HS-27A (cell line): ENCODE measurements around the gene MARCHF3.
"Not testable (repeated sequence)": the region's sequence is repeated elsewhere in the genome, so short reads cannot be mapped to it uniquely, and the experiment has no call there.

Experiments used
- DNase-seq: peaks from one replicate; pipeline ENCODE4 v3.0.0-alpha.2; 2012; ENCODE audit warnings: low read depth, missing footprints

The MARCHF3 gene

DNA sequence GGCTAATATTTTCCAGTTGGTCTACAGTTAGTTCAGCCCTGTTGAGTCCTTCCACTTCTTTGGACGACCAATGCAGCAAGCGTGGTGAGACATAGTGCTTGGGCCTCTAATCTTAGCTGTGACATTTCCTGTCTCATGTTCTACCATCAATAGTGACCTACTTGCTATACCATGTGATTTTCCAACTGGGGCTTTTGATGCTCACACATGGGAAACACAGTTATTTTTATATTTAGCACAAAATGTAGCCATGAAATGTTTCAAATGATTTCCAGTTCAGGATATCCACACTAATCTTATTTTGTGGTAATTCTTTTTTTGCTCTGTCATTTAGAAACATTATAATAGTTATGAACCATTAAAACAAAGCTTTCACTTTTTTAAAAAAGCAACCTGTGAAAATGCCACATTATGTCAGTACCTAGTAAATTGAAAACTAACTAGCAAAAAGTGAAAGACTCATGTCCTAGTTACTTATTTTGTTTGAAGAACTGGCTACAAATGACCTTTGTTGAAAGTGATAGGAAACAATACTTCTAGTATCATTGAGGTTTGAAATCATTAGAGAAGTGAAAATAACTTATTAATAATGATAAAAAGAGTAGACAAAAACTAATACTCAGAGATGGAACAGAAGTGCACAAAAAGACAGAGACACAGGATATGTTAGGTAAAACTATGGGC is 18.3 kb downstream of the MARCHF3 start:
- DNase-seq, result no peak

DNA sequence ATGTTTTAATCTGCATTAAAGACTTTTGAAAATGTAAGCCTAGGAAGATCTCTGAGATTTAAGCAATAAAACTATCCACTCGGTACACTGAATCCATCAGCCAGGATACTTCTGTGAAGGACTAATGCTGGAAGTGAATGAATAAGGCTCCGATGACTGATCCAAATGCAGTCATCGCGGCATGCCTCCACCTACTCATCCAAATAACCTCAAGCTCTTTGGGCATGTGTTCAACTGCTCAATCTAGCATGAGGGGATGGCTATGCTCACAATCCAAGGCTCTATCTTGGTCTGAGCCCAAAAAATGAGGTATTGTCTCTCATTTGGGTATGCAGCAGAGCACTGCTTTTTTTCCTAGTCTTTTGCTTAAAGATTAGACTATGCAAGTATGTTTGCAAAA is 19.2 kb downstream of the MARCHF3 start:
- no peak for DNase-seq

DNA sequence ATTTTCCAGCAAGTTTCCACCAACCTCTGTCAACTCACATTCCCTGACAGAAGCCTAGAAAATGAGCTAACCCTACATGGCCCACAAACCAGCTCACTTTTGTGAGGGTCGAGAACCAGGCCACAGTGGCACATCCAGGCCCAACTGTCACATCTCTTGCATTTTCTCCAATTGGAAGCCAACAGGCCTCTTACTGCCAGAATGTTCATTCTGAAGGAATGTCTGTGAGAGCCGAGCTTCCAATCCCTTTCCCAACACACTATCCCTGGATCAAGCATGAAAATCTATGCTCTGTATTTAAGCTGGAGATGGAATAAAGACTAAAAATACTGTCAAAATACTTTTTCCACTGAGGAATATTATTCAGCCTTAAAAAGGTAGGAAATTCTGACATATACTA is 20.0 kb downstream of the MARCHF3 start:
- DNase-seq, result no peak

DNA sequence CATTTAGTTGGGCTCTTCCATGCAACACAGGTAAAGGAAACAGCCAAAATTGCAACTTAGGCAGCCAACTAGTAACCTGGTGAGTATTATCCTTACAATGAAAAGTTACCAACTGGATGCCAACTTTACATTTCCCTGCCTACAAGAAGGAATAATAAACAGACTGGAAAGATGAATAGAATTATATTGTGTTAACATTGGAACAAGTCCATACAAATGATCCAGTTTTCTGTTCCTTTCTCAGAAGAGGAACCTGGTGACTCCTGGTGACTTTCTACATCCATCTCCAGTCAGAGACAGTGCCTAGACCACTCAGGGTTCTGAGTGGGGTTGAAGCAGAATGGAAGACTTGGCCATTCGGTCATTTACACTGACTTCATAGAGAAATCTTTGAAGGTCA is 20.6 kb downstream of the MARCHF3 start:
- no peak for DNase-seq

DNA sequence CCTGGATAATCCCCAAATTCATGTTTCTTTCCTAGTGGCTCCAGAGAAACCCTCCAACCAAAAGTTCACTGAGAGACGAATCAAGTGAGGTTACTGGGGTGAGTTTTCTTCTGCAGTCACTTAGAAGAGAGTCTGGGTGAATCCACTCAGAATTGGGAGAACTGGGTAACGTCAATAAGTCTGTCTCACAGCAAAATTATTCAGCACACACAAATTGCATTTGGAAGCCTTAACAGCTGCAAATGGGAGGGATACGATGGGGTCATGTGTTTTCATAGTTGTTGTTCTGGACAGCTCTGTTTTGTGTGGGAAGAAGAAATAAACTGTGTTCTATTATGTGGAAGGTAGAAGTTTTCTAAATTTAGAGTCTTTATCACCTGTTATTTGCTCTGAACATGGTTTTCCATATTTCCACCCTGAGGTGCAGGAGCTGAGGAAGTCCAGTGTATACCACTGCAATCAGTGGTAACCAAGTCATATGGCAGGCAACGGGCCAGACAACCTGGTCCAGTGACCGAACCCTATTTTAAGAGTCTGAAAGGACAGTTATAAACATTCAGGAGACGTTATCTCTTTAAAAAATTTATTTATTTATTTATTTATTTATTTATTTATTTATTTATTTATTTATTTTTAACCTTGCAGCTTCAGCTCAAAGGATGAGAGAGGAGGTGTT is 21.9 kb downstream of the MARCHF3 start:
- DNase-seq, result no peak

DNA sequence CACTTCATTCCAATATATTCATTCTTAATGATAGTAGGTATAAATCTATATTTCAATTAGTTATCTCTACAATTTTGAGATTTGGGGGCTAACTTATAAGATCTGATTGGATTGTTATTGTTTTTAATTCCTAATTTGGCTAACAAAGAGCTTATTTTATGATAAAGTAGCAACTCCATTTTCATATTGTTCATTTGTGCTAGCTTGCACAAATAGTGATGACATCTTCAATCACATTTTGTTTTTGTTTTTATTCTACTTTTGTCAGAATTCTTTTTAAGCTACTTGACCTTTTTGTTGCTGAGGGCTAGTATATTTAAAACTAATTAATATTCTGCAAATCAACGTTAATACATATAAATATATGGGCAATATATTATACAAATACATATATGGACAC is 22.8 kb downstream of the MARCHF3 start:
- DNase-seq, result no peak

DNA sequence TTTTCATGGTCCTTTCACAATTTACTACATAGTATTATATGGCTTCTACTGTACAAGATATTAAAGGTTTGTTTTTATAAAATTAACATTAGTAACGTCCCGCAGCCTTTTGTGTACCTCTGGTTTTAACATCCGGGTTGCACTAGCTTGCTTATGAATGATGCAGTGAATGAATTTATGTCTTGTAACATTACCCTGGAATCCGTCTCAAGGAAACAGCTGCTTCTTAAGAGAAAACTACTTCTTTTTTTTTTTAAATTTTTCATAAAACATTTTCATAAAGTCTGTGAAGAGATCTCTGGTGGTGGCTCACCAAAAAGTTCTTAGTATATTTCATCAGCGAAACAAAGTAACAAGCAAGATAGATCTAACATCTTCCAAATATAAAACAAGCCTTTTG is 23.6 kb downstream of the MARCHF3 start:
- no peak for DNase-seq

DNA sequence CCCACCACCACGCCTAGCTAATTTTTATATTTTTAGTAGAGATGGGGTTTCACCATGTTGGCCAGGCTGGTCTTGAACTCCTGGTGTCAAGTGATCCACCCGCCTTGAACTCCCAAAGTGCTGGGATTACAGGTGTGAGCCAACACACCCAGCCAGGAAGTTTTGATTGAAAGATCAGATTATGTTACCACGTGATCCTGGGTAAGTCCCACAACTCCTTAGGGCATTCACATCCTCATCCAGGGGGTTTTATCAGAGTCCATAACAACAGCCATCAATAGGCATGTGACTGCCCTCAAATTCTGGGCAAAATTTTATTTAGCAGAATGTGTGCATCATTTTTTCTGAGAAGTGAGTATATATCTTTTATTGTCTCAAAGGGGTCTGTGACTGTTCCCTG is 25.1 kb downstream of the MARCHF3 start:
- DNase-seq, result not testable (repeated sequence)

DNA sequence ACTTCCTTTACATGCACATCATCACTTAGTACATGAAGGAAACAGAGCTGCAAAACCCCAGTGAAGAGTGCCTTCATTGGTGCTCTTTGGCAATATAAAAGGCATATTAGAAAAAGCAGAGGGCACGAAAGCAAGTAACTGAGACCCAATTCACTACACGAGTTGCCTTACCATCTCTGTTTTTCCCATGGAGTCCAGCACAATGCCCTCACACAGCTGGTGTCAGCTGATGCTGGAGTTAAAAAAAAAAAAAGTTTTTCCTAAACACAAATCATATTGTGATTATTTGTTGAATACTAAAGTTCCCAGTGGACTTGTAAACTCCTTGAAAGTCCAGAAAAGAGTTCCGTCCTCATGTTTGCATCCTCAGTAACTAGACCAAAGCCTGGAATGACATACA is 25.6 kb downstream of the MARCHF3 start:
- DNase-seq, result no peak

DNA sequence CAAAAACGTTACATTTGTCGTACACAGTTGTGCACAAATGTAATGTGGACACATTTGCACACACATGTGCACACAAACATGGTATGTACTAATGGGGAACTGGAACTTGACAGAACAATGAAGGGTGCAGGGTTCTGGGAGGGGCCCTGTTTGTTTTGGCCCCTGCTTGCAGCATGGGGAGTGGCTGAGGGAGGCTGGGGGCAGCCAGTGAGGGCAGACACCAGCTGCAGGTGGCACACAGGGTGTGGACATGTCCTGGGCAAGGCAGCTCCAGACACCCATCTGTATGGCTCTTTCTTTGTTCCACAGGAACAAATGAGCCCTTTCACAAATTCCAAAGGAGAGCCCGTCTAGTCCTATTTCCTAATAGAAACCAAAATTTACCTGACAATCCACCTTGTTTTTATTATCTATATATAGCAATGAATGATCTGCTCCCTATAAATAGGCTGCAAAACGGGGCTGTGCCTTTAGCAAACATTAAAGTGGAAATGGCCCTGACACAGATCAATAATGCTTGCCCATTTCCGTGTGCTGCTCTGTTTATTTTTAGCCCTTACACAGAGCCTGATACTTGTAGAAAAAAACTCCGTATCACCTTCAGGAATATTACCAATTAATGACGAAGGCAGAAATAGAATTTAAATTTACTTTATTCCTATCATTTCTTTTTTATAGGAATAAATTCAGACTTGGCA is 26.4 kb downstream of the MARCHF3 start:
- DNase-seq, result no peak

DNA sequence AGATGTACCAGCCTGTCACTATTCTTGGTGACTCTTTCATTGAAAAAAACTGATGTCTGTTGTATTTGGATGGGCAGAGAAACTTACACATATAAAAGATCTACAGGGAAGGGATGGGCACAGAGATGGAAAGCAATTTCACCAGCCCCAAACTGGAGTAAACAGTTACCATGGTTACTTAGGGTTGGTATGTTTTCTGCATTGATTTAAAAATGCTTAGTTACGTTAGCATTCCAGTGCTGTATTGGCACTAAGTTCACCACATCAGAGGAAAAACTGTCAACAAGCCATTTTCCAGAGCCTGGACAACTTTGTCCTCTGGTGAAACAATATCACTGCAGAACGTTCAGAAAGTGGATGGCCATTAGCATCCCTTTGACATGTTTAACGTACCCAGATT is 28.0 kb downstream of the MARCHF3 start:
- DNase-seq, result no peak

DNA sequence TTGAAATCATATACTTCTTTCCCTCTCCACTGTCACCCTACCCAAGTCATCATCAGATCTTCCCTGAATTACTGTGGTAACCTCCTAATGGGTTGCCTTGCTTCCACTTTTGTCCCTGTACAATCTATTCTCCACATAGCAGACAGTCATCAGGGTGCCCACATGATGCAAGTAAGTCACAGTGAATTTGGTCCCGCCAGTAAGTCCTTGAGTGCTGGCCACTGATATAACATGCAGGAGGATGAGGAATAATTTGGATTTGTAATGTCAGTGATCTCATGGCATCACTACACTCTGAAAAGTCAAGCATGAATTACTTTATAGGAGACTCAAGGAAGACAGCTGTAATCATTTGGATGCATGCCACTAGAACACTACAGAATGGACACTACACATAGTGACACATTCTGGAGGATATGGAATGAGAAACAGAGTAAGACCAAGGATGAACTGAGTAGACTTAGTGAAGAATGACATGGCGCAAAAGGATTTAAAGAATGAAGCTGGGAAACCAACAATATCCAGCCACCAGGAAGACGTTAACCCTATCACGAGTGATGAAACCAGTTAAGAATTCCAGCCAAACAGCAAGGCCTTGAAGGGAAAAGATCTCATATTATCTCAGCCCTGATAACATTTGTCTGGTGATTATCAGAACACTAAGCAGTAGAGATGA is 28.6 kb downstream of the MARCHF3 start:
- DNase-seq, result peak; percentile 81

DNA sequence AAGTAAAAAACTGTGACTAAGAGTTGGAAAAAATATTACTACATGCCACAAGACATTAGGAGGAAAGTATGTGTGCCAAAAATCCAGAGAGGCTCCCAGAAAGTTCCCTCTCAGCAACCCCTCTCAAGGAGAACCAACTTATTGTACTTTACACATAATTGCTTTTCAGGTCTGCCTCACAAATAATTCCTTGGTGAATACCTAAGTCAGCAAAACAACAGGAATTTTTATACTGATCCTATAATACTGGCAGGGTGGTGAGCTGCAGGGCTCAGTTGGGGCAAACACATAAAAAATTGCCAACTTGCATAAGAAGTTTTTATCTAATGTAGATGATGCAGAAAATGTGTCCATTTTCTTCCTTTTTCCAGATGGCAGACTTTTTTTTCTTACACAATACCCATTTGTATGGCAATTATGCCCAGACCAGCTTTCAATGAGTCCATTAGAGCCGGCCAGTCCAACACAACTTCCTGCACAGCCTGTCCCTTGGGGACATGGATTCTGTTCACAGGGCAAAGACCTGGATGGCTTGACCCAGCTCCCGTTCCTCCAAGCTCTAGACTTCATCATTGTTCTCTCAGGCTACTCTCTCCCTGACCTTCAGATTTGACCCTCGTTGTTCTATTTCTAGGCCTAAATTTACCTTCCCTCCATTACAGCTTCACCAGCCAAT is 31.3 kb downstream of the MARCHF3 start:
- DNase-seq, result no peak

DNA sequence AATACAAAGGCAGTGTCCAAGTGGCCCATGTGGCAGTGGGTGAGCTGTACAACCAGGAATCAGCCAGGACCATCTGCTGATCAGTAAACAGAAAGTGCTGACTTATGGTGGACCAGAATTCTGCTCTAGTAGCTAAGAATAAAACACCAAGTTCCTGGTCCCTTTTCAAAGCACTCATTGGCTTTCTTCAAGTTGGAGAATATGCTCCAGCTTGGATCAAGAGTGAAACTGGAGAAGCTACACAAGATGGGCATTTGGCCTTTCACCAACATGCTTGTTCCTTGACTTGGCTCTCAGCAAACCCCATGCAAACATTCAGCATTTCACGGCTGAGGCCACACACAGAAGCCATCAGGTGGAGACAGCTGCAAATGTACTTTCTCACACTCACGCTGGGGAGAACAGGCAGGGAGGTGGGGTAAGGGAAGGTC is 32.1 kb downstream of the MARCHF3 start:
- no peak for DNase-seq

DNA sequence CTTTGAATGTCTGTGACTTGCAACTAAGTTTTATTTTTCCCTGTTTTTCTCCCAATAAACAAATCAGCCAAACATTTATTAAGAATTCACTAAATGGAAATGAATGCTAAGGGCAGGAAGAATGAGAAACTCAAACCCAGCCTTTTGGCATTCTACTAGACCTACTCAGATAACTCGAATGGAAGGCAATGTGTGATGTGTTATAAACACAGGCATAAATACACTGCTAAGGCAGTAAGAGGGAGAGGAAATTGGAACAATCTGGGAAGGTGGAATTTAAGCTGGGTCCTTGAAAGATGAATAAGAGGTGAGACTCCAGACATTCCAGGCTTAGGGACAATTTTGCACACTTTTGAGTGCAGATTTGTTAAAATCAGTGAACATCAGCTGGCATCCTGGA is 34.7 kb downstream of the MARCHF3 start:
- DNase-seq, result no peak

DNA sequence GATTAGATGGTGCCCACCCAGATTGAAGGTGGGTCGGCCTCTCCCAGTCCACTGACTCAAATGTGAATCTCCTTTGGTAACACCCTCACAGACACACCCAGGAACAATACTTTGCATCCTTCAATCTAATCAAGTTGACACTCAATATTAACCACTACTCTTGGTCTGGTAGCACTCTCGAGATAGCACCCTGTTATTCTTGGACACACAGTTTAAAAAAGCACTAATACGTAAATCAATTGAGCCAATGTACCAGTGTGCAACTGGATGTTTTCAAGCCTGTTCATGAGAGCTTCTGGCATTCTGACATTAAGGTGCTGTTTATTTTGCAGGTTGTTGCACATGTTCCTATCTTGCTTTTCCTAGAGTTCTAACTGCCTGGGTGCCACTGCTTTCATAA is 35.3 kb downstream of the MARCHF3 start:
- DNase-seq, result no peak

DNA sequence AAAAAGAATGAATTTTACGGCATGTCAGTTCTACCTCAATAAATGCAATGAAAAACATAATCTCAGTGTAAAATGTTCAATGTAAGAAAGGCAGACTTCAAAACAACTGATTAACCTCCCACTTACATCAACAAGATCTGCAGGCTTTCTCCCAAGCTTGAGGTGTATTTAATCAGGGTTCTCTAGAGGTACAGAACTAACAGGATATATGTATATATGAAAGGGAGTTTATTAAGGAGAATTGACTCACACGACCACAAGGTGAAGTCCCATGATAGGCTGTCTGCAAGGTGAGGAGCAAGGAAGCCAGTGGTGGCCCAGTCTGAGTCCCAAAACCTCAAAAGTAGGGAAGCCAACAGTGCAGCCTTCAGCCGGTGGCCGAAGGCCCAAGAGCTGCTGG is 35.9 kb downstream of the MARCHF3 start:
- DNase-seq, result no peak

DNA sequence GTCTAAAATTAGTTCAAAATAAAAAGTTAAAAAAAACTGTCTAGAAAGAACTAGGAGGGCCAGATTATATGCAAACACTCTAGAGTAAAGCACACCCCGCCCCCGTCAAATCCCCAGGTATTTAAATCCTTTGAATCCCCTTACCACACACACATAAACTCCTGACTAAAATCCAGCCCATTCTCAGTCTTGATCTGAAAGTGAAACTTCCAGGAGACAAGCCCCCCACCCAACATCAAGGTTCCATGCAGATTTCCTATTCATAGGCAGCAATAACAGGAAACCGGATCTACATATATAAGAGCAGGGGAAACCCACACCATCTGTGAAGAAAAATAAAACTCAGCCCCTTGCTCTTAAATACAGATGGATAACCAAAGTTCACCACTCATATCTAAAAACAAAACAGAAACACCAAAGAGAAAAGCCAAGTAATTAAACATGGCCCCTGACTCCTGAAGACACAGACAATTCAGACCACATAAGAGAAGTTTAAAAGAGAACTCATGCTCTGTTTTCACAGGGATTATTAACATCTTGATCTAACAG is 42.3 kb downstream of the MARCHF3 start:
- no peak for DNase-seq

DNA sequence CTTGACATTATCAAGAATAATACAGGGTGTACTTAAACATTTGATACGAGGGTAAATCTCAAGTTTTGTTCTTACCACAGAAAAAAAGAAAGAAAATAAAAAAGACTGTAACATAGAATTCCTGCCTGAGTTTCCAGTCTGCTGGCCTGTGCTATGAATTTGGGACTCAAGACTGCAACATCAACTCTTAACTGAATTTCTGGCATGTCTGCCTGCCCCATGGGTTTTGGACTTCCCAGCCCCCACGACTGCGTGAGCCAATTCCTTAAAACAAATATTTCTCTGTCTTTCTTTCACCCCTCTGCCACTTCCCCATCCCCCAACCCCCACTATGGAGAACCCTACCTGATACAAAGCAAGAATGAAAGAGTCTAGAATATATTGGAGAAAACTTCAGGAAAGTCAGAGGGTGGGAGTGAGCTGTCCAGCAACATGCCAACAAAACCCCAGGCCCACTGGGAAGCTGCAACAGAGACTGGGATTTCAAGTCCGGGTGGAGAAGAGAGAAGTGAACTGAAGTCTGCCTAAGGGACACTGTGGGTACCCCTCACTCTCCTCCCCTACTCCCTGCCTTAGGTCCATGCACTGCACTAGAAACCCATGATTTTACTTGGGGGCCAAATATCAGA is 43.0 kb downstream of the MARCHF3 start:
- DNase-seq, result no peak

DNA sequence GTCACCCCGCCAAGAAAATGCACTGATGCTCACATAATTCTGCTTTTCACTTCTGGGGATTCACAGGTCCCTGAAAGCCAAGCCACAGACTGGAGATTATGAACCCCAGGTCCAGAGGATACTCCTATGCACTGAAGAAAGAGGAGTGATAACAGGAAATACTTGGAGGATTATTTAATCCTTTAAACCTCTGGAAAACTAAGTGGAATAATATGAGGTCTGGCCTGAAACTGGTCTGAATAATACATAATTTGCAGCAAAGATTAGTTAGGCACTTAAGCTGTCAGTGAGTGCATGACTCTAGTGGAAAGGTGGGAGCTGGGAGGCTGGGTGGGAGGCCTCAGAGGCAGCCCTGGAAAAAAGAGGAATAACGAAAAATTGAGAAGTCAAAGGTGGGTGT is 45.7 kb downstream of the MARCHF3 start:
- no peak for DNase-seq

DNA sequence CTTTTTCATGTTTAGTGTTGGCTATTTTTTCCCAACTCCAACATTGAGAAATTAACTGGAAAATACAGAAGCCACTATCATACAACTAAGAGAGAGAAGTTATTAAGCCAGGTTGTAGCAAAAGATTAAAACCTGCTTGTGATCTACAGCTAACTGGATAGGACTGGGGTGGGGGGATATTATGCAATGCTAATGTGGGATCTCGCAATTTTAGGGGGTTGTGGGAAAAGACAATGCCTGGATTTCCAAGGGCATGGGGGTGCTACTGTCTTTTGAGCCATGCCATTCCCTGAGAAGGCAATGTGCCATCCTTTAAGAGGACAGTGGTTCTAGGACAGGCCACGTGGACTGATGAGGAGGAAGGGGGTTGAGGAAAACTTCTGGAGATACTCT is 46.5 kb downstream of the MARCHF3 start:
- no peak for DNase-seq
